NCI-H69 (cell line): ENCODE data around the gene DCUN1D2.

Experiments used
- DNase-seq: peaks from one replicate; lab custom pipeline; 2025; lab: John Stamatoyannopoulos, UW

DCUN1D2 gene

GRCh38 chr13:113407103-113407530 is 83.4 kb downstream of the DCUN1D2 start:
- no peak for DNase-seq

- DNase-seq, result peak; percentile 27
Measured at GRCh38 chr13:113406321-113407102, 84.0 kb downstream of the DCUN1D2 start.
